GM12878 (cell line): ENCODE data around the gene HIP1. TPM values are rescaled to one million over a fixed set of nuclear protein-coding genes. Genes with fewer than 3 reads are reported as not detected.

Source experiments
- ATAC-seq: fragments of 200-7000 bp; cut with Tn5 transposase; 3 replicates; pipeline ENCODE4 v1.9.1; 2020; ENCODE audit warnings: mild to moderate bottlenecking, moderate library complexity
- BruUV-seq: library from RNA; stranded (reverse); fragments of 400-500 nt; replicated peaks from 2 replicates; lab custom pipeline; 2021; lab: Mats Ljungman, UMichigan
- CTCF ChIA-PET: fragments of 300-600 bp; sonication (Branson Sonifier 250); formaldehyde crosslinking; extraction: SDS; loops from one replicate; lab custom pipeline; 2021; ENCODE audit warnings: inconsistent platforms; lab: Yijun Ruan, JAX
- POLR2A ChIA-PET: fragments of 350-600 bp; formaldehyde crosslinking; extraction: SDS; loops from one replicate; lab custom pipeline; 2021; ENCODE audit warnings: inconsistent platforms; lab: Charles Lee
- RAD21 ChIA-PET: fragments of 300-600 bp; sonication (Branson Sonifier 250); formaldehyde crosslinking; loops from one replicate; lab custom pipeline; 2023; ENCODE audit warnings: antibody characterized with exemption; ENCODE audit not compliant: unreplicated experiment; lab: Charles Lee
- SMC1A ChIA-PET: fragments of 300-600 bp; sonication (Branson Sonifier 250); formaldehyde crosslinking; loops from one replicate; lab custom pipeline; 2023; ENCODE audit not compliant: unreplicated experiment, uncharacterized antibody; lab: Charles Lee
- DNase-seq: peaks from one replicate; pipeline ENCODE4 v3.0.0-alpha.2; 2011; ENCODE audit warnings: low read depth, low spot score
- FAIRE-seq: peaks from 3 replicates; lab custom pipeline; 2011; peaks lifted over from hg19 to GRCh38; lab: Jason Lieb, UNC
- H2AFZ ChIP-seq: 2 replicates; pipeline ENCODE4 v1.6.0; 2011; ENCODE audit warnings: low read depth, low read length, control low read depth; ENCODE audit not compliant: control insufficient read depth
- H3K27ac ChIP-seq: 2 replicates; pipeline ENCODE4 v1.5.1; 2011; ENCODE audit warnings: control low read depth; ENCODE audit not compliant: control insufficient read depth, insufficient read depth
- H3K27me3 ChIP-seq, 2 experiments: replicated peaks in 1 of 2; 2 replicates each; pipeline versions ENCODE4 v1.6.0 to v1.6.1; 2011; ENCODE audit warnings: low read length in 1 of 2; ENCODE audit not compliant: control insufficient read depth in 2 of 2, insufficient read depth in 2 of 2
- H3K36me3 ChIP-seq, 2 experiments: 2 replicates each; pipeline ENCODE4 v1.5.1; 2011; ENCODE audit warnings: low read length in 1 of 2; ENCODE audit not compliant: control insufficient read depth in 2 of 2, insufficient read depth in 2 of 2
- H3K4me1 ChIP-seq: 2 replicates; pipeline ENCODE4 v1.6.1; 2011; ENCODE audit warnings: mild to moderate bottlenecking, low read length, moderate library complexity, mixed read lengths; ENCODE audit not compliant: control insufficient read depth, insufficient read depth
- H3K4me2 ChIP-seq: 2 replicates; pipeline ENCODE4 v1.6.0; 2011; ENCODE audit warnings: control low read depth; ENCODE audit not compliant: control insufficient read depth, insufficient read depth
- H3K4me3 ChIP-seq: fragments of 200-600 bp; sonication (generic); 2 replicates; pipeline ENCODE4 v1.5.1; 2016
- H3K79me2 ChIP-seq: 2 replicates; pipeline ENCODE4 v1.6.0; 2011; ENCODE audit warnings: low read length; ENCODE audit not compliant: control insufficient read depth, insufficient read depth
- H3K9ac ChIP-seq: 2 replicates; pipeline ENCODE4 v1.8.0; 2011; ENCODE audit warnings: low read length, control low read depth, mixed read lengths; ENCODE audit not compliant: control insufficient read depth, insufficient read depth
- H3K9me3 ChIP-seq: replicated peaks from 3 replicates; pipeline ENCODE4 v1.5.1; 2011; ENCODE audit warnings: mild to moderate bottlenecking, low read length; ENCODE audit not compliant: control insufficient read depth, insufficient read depth
- H4K20me1 ChIP-seq: 2 replicates; pipeline ENCODE4 v1.6.0; 2011; ENCODE audit not compliant: control insufficient read depth, insufficient read depth
- BACH1 ChIP-seq: fragments of 450-650 bp; IDR thresholded peaks from 2 replicates; pipeline ENCODE4 v1.6.1; 2017; ENCODE audit warnings: mild to moderate bottlenecking, borderline replicate concordance
- CREM ChIP-seq: IDR thresholded peaks from 2 replicates; pipeline ENCODE4 v1.6.1; 2014; ENCODE audit warnings: antibody characterized with exemption, low read depth
- MEF2B ChIP-seq: fragments of 450-650 bp; IDR thresholded peaks from 2 replicates; pipeline ENCODE4 v1.6.1; 2018; ENCODE audit warnings: mild to moderate bottlenecking, moderate library complexity; ENCODE audit not compliant: partially characterized antibody, poor library complexity, severe bottlenecking
- MYC ChIP-seq: IDR thresholded peaks from 2 replicates; pipeline ENCODE4 v1.6.1; 2011; ENCODE audit warnings: mild to moderate bottlenecking, low read length, moderate library complexity, inconsistent platforms; ENCODE audit not compliant: insufficient read depth, insufficient replicate concordance, insufficient read length, severe bottlenecking
- PBX3 ChIP-seq: IDR thresholded peaks from 2 replicates; pipeline ENCODE4 v1.6.1; 2011; ENCODE audit warnings: mild to moderate bottlenecking, low read depth, low read length, moderate library complexity; ENCODE audit not compliant: insufficient replicate concordance
- RCOR1 ChIP-seq: conservative IDR thresholded peaks from 2 replicates; pipeline ENCODE4 v1.6.1; 2012; ENCODE audit warnings: low read depth, low read length, improper control_type of control experiment
- SREBF2 ChIP-seq: IDR thresholded peaks from 2 replicates; pipeline ENCODE4 v1.6.1; 2012; ENCODE audit warnings: mild to moderate bottlenecking, low read length
- TARDBP ChIP-seq: IDR thresholded peaks from 2 replicates; pipeline ENCODE4 v1.6.1; 2016; ENCODE audit warnings: borderline replicate concordance
- YBX1 ChIP-seq: fragments of 450-650 bp; IDR thresholded peaks from 2 replicates; pipeline ENCODE4 v1.6.1; 2016; ENCODE audit warnings: antibody characterized with exemption
- ZBTB4 ChIP-seq: fragments of 450-650 bp; formaldehyde crosslinking; IDR thresholded peaks from 2 replicates; pipeline ENCODE4 v1.4.0; 2022; ENCODE audit warnings: mild to moderate bottlenecking, moderate library complexity
- ZNF24 ChIP-seq: fragments of 450-650 bp; IDR thresholded peaks from 2 replicates; pipeline ENCODE4 v1.6.1; 2017; ENCODE audit warnings: antibody characterized with exemption, mild to moderate bottlenecking
- WGBS: methylation state at CpG from one replicate; pipeline ENCODE4 v1.1.6; 2016; ENCODE audit warnings: low lambda C conversion rate; ENCODE audit not compliant: insufficient replicate concordance, insufficient coverage; ENCODE audit errors: missing lambda C conversion rate; 5-methylcytosine and 5-hydroxymethylcytosine counted together
- in situ Hi-C: fragments of 300-500 bp; cut with MboI; formaldehyde crosslinking; loops from 9 replicates; pipeline ENCODE4 v1.14.3; 2018; ENCODE audit warnings: mixed read lengths
- intact Hi-C: fragments of 100-400 bp; cut with micrococcal nuclease; formaldehyde crosslinking; loops from one replicate; pipeline ENCODE4 v1.14.2; 2022; ENCODE audit not compliant: unreplicated experiment
- polyA plus RNA-seq, 11 experiments: library from polyadenylated mRNA; depleted of rRNA in 4 of 11; unstranded in 6 of 11; stranded (reverse) in 5 of 11; fragments of >200 nt; fragmentation: Nextera tagmentation in 4 of 11; fragmentation: Illumina TruSeq in 1 of 11; extraction: Ambion mirVana in 4 of 11; extraction: Trizol in 1 of 11; gene quantifications; 1 replicate in 1 of 11; 2 replicates in 10 of 11; pipeline versions ENCODE4 v1.2.1 to v1.2.3, GENCODE V29; 2011 to 2016; ENCODE audit warnings: inconsistent platforms in 2 of 11, missing spikeins in 2 of 11, low read depth in 1 of 11
- total RNA-seq, 4 experiments: library from RNA; depleted of rRNA in 3 of 4; stranded (reverse); fragments of >200 nt in 3 of 4; fragmentation: Illumina TruSeq in 1 of 4; extraction: Trizol in 1 of 4; gene quantifications; 2 replicates each; pipeline versions ENCODE4 v1.2.1 to v1.2.3, GENCODE V29; 2013 to 2021
- TF ChIP-seq, protein P1 (sequence below): IDR thresholded peaks from 2 replicates; pipeline ENCODE4 v1.6.1; 2012; ENCODE audit warnings: low read length, inconsistent platforms

HIP1 gene
- total and polyA plus RNA-seq, 10 of the 15 experiments (the other 5 are each of a cell fraction or from before 2014, with no cell fraction given), result 1.2 to 9.7 (median 3.2) TPM

GRCh38 chr7:75613351-75613750 lies 125.4 kb downstream of the HIP1 start:
- Histone ChIP-seq H3K9me3 (no peaks in the 10 kb centered on the region), H4K20me1 (no peaks in the 10 kb centered on the region), H3K36me3 (no peaks in the 10 kb centered on the region), H3K4me2 (no peak overlapping the region), H3K27ac (no peak overlapping the region), H3K27me3 (no peaks in the 10 kb centered on the region), H3K79me2 (no peaks in the 10 kb centered on the region), H3K4me1 (peaks cover 11% of the 10 kb centered on the region), H3K9ac (no peak overlapping the region), H2AFZ (no peak overlapping the region), H3K4me3 (no peak overlapping the region)
- in situ Hi-C loops (no loop called here), intact Hi-C loops (no loop called here)
- FAIRE-seq (no peak), ATAC-seq (no peak), DNase-seq (no peak)
- no TSS peak for BruUV-seq
- 78% methylated on average over 4 of the region's 4 CpGs for WGBS
- RAD21 ChIA-PET, result interaction anchor here (1.5 kb wide), 1 partner anchor 126 kb away, joined by 3 read pairs; no protein-coding TSS in a partner anchor
- no peak for TF ChIP-seq MEF2B
- no peak for TF ChIP-seq RCOR1
- TF ChIP-seq, protein P1, sequence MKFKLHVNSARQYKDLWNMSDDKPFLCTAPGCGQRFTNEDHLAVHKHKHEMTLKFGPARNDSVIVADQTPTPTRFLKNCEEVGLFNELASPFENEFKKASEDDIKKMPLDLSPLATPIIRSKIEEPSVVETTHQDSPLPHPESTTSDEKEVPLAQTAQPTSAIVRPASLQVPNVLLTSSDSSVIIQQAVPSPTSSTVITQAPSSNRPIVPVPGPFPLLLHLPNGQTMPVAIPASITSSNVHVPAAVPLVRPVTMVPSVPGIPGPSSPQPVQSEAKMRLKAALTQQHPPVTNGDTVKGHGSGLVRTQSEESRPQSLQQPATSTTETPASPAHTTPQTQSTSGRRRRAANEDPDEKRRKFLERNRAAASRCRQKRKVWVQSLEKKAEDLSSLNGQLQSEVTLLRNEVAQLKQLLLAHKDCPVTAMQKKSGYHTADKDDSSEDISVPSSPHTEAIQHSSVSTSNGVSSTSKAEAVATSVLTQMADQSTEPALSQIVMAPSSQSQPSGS, result no peak
- TF ChIP-seq BACH1, result no peak
- TF ChIP-seq TARDBP, result no peak
- TF ChIP-seq YBX1, result no peak
- POLR2A ChIA-PET, result no interaction called here
- SMC1A ChIA-PET, result interaction anchor here (0.5 to 3.2 kb wide), 2 partner anchors 83 to 149 kb away, joined by 3 to 8 read pairs; no protein-coding TSS in a partner anchor
- CTCF ChIA-PET, result no interaction called here

GRCh38 chr7:75611557-75612178 lies 127.1 kb downstream of the HIP1 start:
- POLR2A ChIA-PET, result interaction anchor here (0.7 kb wide), 1 partner anchor 69 kb away, joined by 4 read pairs; no protein-coding TSS in a partner anchor
- Histone ChIP-seq H3K79me2 (no peaks in the 10 kb centered on the region), H3K36me3 (no peaks in the 10 kb centered on the region), H4K20me1 (no peaks in the 10 kb centered on the region), H2AFZ (no peak overlapping the region), H3K9me3 (no peaks in the 10 kb centered on the region), H3K4me1 (no peaks in the 10 kb centered on the region), H3K4me3 (no peak overlapping the region), H3K27me3 (no peaks in the 10 kb centered on the region), H3K27ac (no peak overlapping the region), H3K9ac (no peak overlapping the region), H3K4me2 (no peak overlapping the region)
- in situ Hi-C loops, result no loop called here
- DNase-seq (no peak), ATAC-seq (no peak), FAIRE-seq (no peak)
- intact Hi-C loops, result no loop called here
- RAD21 ChIA-PET, result no interaction called here
- 85% methylated on average over 16 of the region's 16 CpGs for WGBS
- BruUV-seq, result no TSS peak
- SMC1A ChIA-PET, result no interaction called here
- CTCF ChIA-PET, result no interaction called here
- TF ChIP-seq ZBTB4, result no peak
- no peak for TF ChIP-seq MYC
- TF ChIP-seq ZNF24, result no peak
- no peak for TF ChIP-seq CREM
- TF ChIP-seq PBX3, result no peak
- TF ChIP-seq SREBF2, result no peak
